GM23248 (cell line): Measurements from ENCODE around the gene FANCE. TPM values are rescaled to one million over a fixed set of nuclear protein-coding genes. Genes with fewer than 3 reads are reported as not detected.

Source experiments
- DNase-seq: peaks from one replicate; pipeline ENCODE4 v3.0.0-alpha.2; 2015
- H2AFZ ChIP-seq: fragments of 200-600 bp; sonication (generic); 2 replicates; pipeline ENCODE4 v1.6.1; 2016; ENCODE audit warnings: antibody characterized with exemption
- H3F3A ChIP-seq: fragments of 200-600 bp; sonication (generic); 2 replicates; pipeline ENCODE4 v1.6.1; 2016; ENCODE audit warnings: mild to moderate bottlenecking, antibody characterized with exemption, mixed run types; ENCODE audit not compliant: insufficient read depth
- H3K27ac ChIP-seq: fragments of 200-600 bp; sonication (generic); 2 replicates; pipeline ENCODE4 v1.5.1; 2016; ENCODE audit warnings: mild to moderate bottlenecking
- H3K27me3 ChIP-seq: fragments of 200-600 bp; sonication (generic); replicated peaks from 2 replicates; pipeline ENCODE4 v1.6.1; 2016; ENCODE audit warnings: mild to moderate bottlenecking; ENCODE audit not compliant: insufficient read depth
- H3K36me3 ChIP-seq: fragments of 200-600 bp; sonication (generic); 2 replicates; pipeline ENCODE4 v1.6.1; 2016; ENCODE audit warnings: low read depth, mild to moderate bottlenecking
- H3K4me1 ChIP-seq: fragments of 200-600 bp; sonication (generic); 2 replicates; pipeline ENCODE4 v1.6.1; 2016; ENCODE audit warnings: mild to moderate bottlenecking; ENCODE audit not compliant: insufficient read depth
- H3K4me2 ChIP-seq: fragments of 200-600 bp; sonication (generic); one replicate; pipeline ENCODE4 v1.6.1; 2016; ENCODE audit warnings: mild to moderate bottlenecking; ENCODE audit not compliant: unreplicated experiment
- H3K4me3 ChIP-seq: fragments of 200-600 bp; sonication (generic); 2 replicates; pipeline ENCODE4 v1.5.1; 2016; ENCODE audit warnings: mild to moderate bottlenecking
- H3K79me2 ChIP-seq: fragments of 200-600 bp; sonication (generic); 2 replicates; pipeline ENCODE4 v1.6.1; 2016; ENCODE audit warnings: mild to moderate bottlenecking; ENCODE audit not compliant: insufficient read depth
- H3K9ac ChIP-seq: fragments of 200-600 bp; sonication (generic); 2 replicates; pipeline ENCODE4 v1.6.1; 2016; ENCODE audit warnings: mild to moderate bottlenecking
- H3K9me2 ChIP-seq: fragments of 200-600 bp; sonication (generic); 2 replicates; pipeline ENCODE4 v1.6.1; 2016; ENCODE audit warnings: mixed run types, mild to moderate bottlenecking, moderate library complexity; ENCODE audit not compliant: insufficient read depth
- H3K9me3 ChIP-seq: fragments of 200-600 bp; sonication (generic); one replicate; pipeline ENCODE4 v1.6.1; 2017; ENCODE audit warnings: low read depth
- H4K20me1 ChIP-seq: fragments of 200-600 bp; sonication (generic); 2 replicates; pipeline ENCODE4 v1.6.0; 2016; ENCODE audit not compliant: insufficient read depth
- EZH2 ChIP-seq: fragments of 200-600 bp; sonication (generic); IDR thresholded peaks from 2 replicates; pipeline ENCODE4 v1.6.1; 2018; ENCODE audit warnings: antibody characterized with exemption, mild to moderate bottlenecking; ENCODE audit not compliant: insufficient read depth, poor library complexity, severe bottlenecking
- EZH2phosphoT487 ChIP-seq: fragments of 200-600 bp; sonication (generic); IDR thresholded peaks from 2 replicates; pipeline ENCODE4 v1.6.1; 2018; ENCODE audit warnings: antibody characterized with exemption, moderate library complexity, mild to moderate bottlenecking, low read depth; ENCODE audit not compliant: insufficient read depth
- WGBS, 2 experiments: methylation state at CpG; one replicate each; pipeline ENCODE4 v1.1.6; 2015 to 2017; ENCODE audit warnings: low lambda C conversion rate in 2 of 2, low coverage in 1 of 2; ENCODE audit errors: missing lambda C conversion rate in 2 of 2; 5-methylcytosine and 5-hydroxymethylcytosine counted together
- in situ Hi-C: fragments of 300-500 bp; cut with MboI; formaldehyde crosslinking; loops from 2 replicates; pipeline ENCODE4 v1.15.0; 2020
- polyA plus RNA-seq: library from polyadenylated mRNA; unstranded; fragments of >200 nt; fragmentation: Nextera tagmentation; extraction: Ambion mirVana; gene quantifications from 2 replicates; pipeline ENCODE4 v1.2.1, GENCODE V29; 2016
- total RNA-seq: library from RNA; depleted of rRNA; stranded (reverse); fragments of >200 nt; shearing (Covaris generic); gene quantifications from 2 replicates; pipeline ENCODE4 v1.2.3, GENCODE V29; 2014

FANCE gene
- total and polyA plus RNA-seq, 2 experiments from 2014 or later = 4.3 to 9.7 TPM

DNA sequence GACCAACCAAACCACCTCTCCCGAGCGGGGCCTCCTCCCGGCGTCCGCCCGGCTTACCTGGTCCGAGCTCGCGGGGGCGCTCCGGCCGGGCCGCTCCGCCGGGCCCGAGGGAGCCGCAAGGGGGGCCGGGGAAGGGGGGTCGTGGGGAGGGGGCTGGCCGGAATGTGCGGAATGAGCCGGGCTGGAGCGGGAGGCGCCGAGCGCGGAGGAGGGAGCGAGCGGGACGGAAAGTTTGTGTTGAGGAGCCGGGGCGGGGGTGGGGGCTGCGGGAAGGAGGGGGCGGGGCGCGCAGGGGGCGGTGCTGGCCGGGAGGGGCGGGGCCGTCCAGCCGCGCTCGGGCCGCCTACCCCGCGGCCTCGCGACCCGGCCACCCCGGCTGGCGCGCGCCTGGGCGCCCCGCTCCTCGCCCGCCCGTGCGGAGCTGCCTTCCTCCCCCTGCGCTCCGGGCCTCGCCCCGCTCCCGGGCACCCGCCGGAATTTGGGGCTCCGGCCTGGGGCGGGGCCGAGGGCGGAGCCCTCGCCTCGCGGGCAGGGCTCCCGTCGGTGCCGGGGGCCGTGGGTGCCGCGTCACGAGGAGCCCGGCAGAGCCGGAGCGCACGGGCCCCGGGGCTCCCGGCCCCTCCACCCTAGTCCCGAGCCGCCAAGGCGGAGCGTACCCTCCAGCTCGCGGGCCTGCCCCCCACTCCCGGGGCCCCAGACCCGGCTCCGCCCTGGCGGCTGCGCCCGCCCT lies 44.9 kb downstream of the FANCE start, which contains the start of gene TEAD3:
Gene TEAD3 (minus strand): TSS at position 239 of the 730 bp plus-strand sequence.
- Histone ChIP-seq H3K9me2 (no peaks in the 10 kb centered on the region), H3K27me3 (no peaks in the 10 kb centered on the region), H2AFZ (peak within 1 kb of the TSS; percentile 83), H3F3A (0 out of 2 replicates have a peak, but pooled peaks cover 5% of the 10 kb centered on the region), H4K20me1 (no peaks in the 10 kb centered on the region), H3K27ac (peak within 1 kb of the TSS; percentile 68), H3K4me1 (peaks cover 8% of the 10 kb centered on the region), H3K79me2 (peaks cover 48% of the 10 kb centered on the region), H3K36me3 (no peaks in the 10 kb centered on the region), H3K4me2 (peak within 1 kb of the TSS; percentile 87), H3K9me3 (no peaks in the 10 kb centered on the region), H3K9ac (peak within 1 kb of the TSS; percentile 87), H3K4me3 (peak within 1 kb of the TSS; percentile 82)
- TF ChIP-seq EZH2 = no peak
- DNase-seq = peak; percentile 82
- WGBS, 2 experiments = 0 to 1% methylated on average over 35 to 61 of the region's 98 CpGs
- in situ Hi-C loops = no loop called here

DNA sequence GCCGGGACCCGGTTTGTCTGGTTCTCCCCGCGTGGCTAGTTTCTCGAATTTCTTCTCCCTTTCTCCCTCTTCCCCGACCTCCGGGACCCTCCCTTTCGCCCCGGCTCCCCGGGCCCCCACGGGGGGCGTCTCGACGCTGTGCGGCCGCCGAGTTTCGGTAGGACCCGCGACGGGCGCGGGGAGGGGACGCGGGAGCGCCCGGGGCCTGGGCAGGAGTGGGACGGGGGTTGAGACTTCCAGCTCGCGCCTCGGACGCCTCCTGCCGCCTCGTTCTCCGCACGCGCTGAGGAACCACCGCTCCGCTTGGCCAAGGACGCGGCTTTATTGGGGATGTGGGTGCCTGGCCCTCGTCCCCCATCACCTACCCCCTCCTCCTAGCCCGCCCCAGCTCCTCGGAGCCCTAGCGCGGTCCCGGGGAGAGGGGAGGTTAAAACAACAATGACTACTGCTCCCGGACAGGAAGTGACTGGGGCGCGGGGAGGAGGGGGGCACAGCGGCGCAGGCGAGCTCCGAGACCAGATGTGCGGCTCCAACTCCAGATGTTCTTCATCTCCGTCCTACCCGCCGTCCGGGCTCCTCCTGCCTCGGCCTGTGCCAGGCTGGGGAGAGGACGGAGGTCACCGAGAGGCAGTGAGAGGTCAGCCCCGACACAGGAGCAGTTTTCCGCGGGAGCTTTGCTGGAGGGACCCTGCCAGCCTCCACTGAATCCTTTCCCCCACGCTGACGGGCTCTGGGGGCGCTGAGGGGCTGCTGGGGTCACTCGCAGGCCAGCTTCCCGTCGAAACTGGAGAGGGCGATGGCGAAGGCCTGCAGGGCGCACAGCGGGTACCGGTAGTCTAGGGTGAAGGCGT lies 45.7 kb downstream of the FANCE start:
- H3K27ac ChIP-seq = peak overlapping the region; percentile 68
- no peaks in the 10 kb centered on the region for H4K20me1 ChIP-seq
- peak overlapping the region; percentile 83 for H2AFZ ChIP-seq
- no peaks in the 10 kb centered on the region for H3K9me3 ChIP-seq
- peak overlapping the region; percentile 82 for H3K4me3 ChIP-seq
- H3K36me3 ChIP-seq = no peaks in the 10 kb centered on the region
- WGBS, 2 experiments = 9 to 11% methylated on average over 37 to 77 of the region's 77 CpGs
- no peaks in the 10 kb centered on the region for H3K9me2 ChIP-seq
- TF ChIP-seq EZH2 = no peak
- TF ChIP-seq EZH2phosphoT487 = no peak
- H3K4me1 ChIP-seq = peaks cover 8% of the 10 kb centered on the region
- peak overlapping the region; percentile 87 for H3K9ac ChIP-seq
- peaks cover 40% of the 10 kb centered on the region for H3K79me2 ChIP-seq
- H3K27me3 ChIP-seq = no peaks in the 10 kb centered on the region
- H3K4me2 ChIP-seq = peak overlapping the region; percentile 87
- H3F3A ChIP-seq = 0 out of 2 replicates have a peak, but pooled peaks cover 5% of the 10 kb centered on the region
- in situ Hi-C loops = no loop called here
- DNase-seq = peak; percentile 78

DNA sequence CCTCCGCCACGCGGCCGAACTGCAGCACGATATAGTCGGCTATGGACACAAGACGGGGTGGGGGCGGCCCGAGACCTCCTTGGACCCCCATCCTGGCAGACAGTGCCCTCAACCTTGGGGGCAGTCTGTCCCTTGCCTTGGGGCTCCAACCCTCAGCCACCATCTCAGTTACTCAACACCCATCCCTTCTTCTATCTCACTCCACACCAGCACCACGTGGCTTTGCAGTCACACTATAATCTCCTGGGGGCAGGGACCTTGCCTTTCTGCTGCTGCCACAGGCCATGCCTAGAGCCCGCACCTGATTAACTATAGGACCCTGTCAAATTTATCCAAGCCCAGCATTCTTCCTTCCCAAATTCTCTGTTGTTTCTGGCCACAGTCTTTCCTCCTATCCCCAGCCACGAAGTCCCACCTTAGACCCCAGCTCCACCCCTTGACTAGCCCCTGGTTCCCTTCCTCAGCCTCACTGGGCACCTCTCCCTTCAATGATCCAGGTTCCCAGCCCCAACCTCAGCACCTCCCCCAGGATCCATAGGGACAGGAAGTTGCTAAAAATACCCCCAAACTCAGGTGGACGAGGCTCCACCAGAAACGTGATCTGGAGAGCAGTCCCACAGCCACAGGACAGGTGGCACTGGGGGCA lies 46.4 kb downstream of the FANCE start:
- no peaks in the 10 kb centered on the region for H3K9me3 ChIP-seq
- H3K9me2 ChIP-seq = no peaks in the 10 kb centered on the region
- TF ChIP-seq EZH2phosphoT487 = no peak
- TF ChIP-seq EZH2 = no peak
- H3K4me2 ChIP-seq = no peak overlapping the region
- H3K4me1 ChIP-seq = peaks cover 8% of the 10 kb centered on the region
- no peak overlapping the region for H2AFZ ChIP-seq
- in situ Hi-C loops = no loop called here
- peak overlapping the region; percentile 82 for H3K4me3 ChIP-seq
- H4K20me1 ChIP-seq = no peaks in the 10 kb centered on the region
- H3K27me3 ChIP-seq = no peaks in the 10 kb centered on the region
- peak overlapping the region; percentile 87; the same call in 1 of the 2 replicates for H3K9ac ChIP-seq
- H3F3A ChIP-seq = 0 out of 2 replicates have a peak, but pooled peaks cover 5% of the 10 kb centered on the region
- DNase-seq = no peak
- 86 to 96% methylated on average over 5 to 14 of the region's 14 CpGs for WGBS, 2 experiments
- H3K36me3 ChIP-seq = no peaks in the 10 kb centered on the region
- no peak overlapping the region for H3K27ac ChIP-seq
- H3K79me2 ChIP-seq = peaks cover 32% of the 10 kb centered on the region

DNA sequence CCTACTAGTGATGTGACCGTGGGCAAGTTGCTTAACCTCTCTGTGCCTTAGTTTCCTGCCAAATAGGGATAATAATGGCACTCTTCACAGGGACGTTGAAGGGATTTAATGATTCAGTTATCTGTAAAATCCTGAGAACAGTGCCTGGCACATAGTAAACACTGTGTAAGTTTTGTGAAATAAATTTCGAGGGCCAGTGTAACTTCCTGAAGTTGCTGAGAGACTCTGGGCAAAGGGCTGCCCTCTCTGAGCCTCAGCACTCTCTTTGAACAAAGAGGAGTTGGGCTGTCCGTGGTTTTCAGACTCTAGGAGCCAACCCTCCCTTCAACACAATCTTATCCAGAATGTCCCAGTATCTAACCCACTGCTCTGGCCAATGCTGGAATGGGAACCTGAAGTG lies 47.2 kb downstream of the FANCE start:
- H3K4me3 ChIP-seq = no peak overlapping the region
- no peak for TF ChIP-seq EZH2phosphoT487
- no peak for TF ChIP-seq EZH2
- H3F3A ChIP-seq = 0 out of 2 replicates have a peak, but pooled peaks cover 5% of the 10 kb centered on the region
- H3K9me3 ChIP-seq = no peaks in the 10 kb centered on the region
- no peak for DNase-seq
- H3K9ac ChIP-seq = no peak overlapping the region
- no peak overlapping the region for H3K27ac ChIP-seq
- no peaks in the 10 kb centered on the region for H3K27me3 ChIP-seq
- peaks cover 24% of the 10 kb centered on the region for H3K79me2 ChIP-seq
- H3K36me3 ChIP-seq = no peaks in the 10 kb centered on the region
- in situ Hi-C loops = no loop called here
- H2AFZ ChIP-seq = no peak overlapping the region
- H3K9me2 ChIP-seq = no peaks in the 10 kb centered on the region
- 92 to 94% methylated on average over 4 of the region's 4 CpGs for WGBS, 2 experiments
- H3K4me1 ChIP-seq = peaks cover 8% of the 10 kb centered on the region
- no peak overlapping the region for H3K4me2 ChIP-seq
- H4K20me1 ChIP-seq = no peaks in the 10 kb centered on the region
